CD8-positive, alpha-beta memory T cell (primary cell): ENCODE results near the gene NHERF1. TPM values are rescaled to one million over a fixed set of nuclear protein-coding genes. Genes with fewer than 3 reads are reported as not detected.

Source experiments
- CTCF ChIA-PET: fragments of 350-600 bp; sonication (Branson Sonifier 250); formaldehyde crosslinking; loops from one replicate; lab custom pipeline; 2021; ENCODE audit warnings: antibody characterized with exemption; lab: Charles Lee
- POLR2A ChIA-PET: fragments of 350-600 bp; sonication (Branson Sonifier 250); formaldehyde crosslinking; loops from one replicate; lab custom pipeline; 2021; ENCODE audit warnings: antibody characterized with exemption; lab: Charles Lee
- DNase-seq, 5 donors: peaks; one replicate each; pipeline versions ENCODE4 v3.0.0 to v3.0.0-alpha.2; 2020 to 2022; ENCODE audit warnings: mixed read lengths in 1 of 5
- H3K27ac ChIP-seq: one replicate; pipeline ENCODE4 v1.7.0; 2013; ENCODE audit warnings: low read depth, mild to moderate bottlenecking, low read length, moderate library complexity
- H3K27me3 ChIP-seq: 2 replicates; pipeline ENCODE4 v1.7.0; 2013; ENCODE audit warnings: low read length, mild to moderate bottlenecking; ENCODE audit not compliant: insufficient read depth, poor library complexity, severe bottlenecking
- H3K36me3 ChIP-seq: 2 replicates; pipeline ENCODE4 v1.7.0; 2013; ENCODE audit warnings: mild to moderate bottlenecking, low read length, moderate library complexity; ENCODE audit not compliant: insufficient read depth
- H3K4me1 ChIP-seq: 2 replicates; pipeline ENCODE4 v1.7.0; 2013; ENCODE audit warnings: mild to moderate bottlenecking, low read length, moderate library complexity; ENCODE audit not compliant: insufficient read depth
- H3K4me3 ChIP-seq: 2 replicates; pipeline ENCODE4 v1.7.0; 2013; ENCODE audit warnings: mild to moderate bottlenecking, low read length
- H3K9me3 ChIP-seq: 2 replicates; pipeline ENCODE4 v1.7.0; 2013; ENCODE audit warnings: mild to moderate bottlenecking, low read length
- H3K27ac Mint-ChIP-seq, 8 donors: one replicate each; pipeline ENCODE4 v1.8.0; 2020 to 2021; ENCODE audit warnings: mixed read lengths in 8 of 8, mild to moderate bottlenecking in 6 of 8, inconsistent platforms in 3 of 8, moderate library complexity in 3 of 8
- H3K27me3 Mint-ChIP-seq, 2 donors: one replicate each; pipeline ENCODE4 v1.8.0; 2020 to 2021; ENCODE audit warnings: mixed read lengths in 2 of 2, mild to moderate bottlenecking in 1 of 2, moderate library complexity in 1 of 2
- H3K36me3 Mint-ChIP-seq, 3 donors: one replicate each; pipeline ENCODE4 v1.8.0; 2020 to 2021; ENCODE audit warnings: mixed read lengths in 3 of 3, inconsistent platforms in 1 of 3, mild to moderate bottlenecking in 1 of 3
- H3K4me1 Mint-ChIP-seq, 3 donors: one replicate each; pipeline ENCODE4 v1.8.0; 2020 to 2021; ENCODE audit warnings: mixed read lengths in 3 of 3, inconsistent platforms in 1 of 3, mild to moderate bottlenecking in 1 of 3
- H3K4me3 Mint-ChIP-seq, 7 donors: one replicate each; pipeline ENCODE4 v1.8.0; 2020 to 2021; ENCODE audit warnings: mixed read lengths in 7 of 7, mild to moderate bottlenecking in 6 of 7, moderate library complexity in 4 of 7, inconsistent platforms in 2 of 7
- H3K9me3 Mint-ChIP-seq, 5 donors: one replicate each; pipeline ENCODE4 v1.8.0; 2020 to 2022; ENCODE audit warnings: mixed read lengths in 5 of 5, mild to moderate bottlenecking in 3 of 5, moderate library complexity in 2 of 5, inconsistent platforms in 1 of 5
- polyA plus RNA-seq: library from polyadenylated mRNA; unstranded; fragments of 300-500 nt; fragmentation: Illumina TruSeq; gene quantifications from one replicate; pipeline ENCODE4 v1.2.3, GENCODE V29; 2021
- total RNA-seq, 2 experiments: library from RNA; stranded (reverse); gene quantifications; one replicate each; pipeline ENCODE4 v1.2.3, GENCODE V29; 2021

NHERF1 gene
- total and polyA plus RNA-seq, 3 experiments from 2014 or later, result 131 to 674 (median 133) TPM

DNA sequence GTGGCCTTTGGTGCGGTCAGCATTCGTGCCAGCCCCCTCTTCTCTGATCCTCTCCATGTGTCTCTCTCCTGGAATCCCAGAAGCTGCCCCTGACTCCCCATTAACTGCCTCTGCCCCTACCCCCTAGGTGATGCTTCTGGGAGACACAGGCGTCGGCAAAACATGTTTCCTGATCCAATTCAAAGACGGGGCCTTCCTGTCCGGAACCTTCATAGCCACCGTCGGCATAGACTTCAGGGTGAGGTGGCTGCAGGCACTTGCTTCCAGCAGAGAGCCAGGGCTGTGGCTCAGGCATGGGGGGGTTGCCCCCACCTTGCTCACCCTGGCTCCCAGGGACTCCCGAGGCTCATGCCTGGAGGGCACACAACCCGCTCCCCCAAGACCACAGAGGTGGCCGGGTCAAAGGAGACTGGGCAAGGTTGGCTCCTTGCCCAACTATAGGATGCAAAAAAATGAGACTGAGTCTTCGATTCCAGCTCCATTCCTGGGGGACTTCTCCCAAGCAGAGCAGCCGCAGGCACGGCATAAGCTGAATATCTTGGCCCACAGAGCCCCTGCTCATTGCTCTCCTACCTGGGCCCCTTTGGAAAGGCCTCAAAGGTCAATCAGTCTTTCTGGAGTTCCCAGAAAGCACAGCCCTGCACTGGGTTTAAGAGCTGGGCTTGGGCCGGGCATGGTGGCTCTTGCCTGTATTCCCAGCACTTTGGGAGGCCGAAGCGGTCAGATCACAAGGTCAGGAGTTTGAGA, 7.6 kb upstream of the NHERF1 start:
- H3K9me3 ChIP-seq, result no peaks in the 10 kb centered on the region
- peak overlapping the region in 6 of 8 donors; percentile 65 to 96 (median 92) for H3K27ac Mint-ChIP-seq
- peaks cover 0 to 9% (median 3%) of the 10 kb centered on the region in 3 donors for H3K36me3 Mint-ChIP-seq
- H3K4me1 ChIP-seq, result peaks cover 90% of the 10 kb centered on the region
- H3K27me3 Mint-ChIP-seq, result no peaks in the 10 kb centered on the region
- POLR2A ChIA-PET, result interaction anchor here (0.6 to 1.9 kb wide), 7 partner anchors 10 to 1997 kb away, joined by 3 to 8 read pairs (median 7); partner anchors contain the start of genes FDXR and MFSD11
- no peak overlapping the region for H3K4me3 ChIP-seq
- peaks cover 77 to 85% (median 78%) of the 10 kb centered on the region in 3 donors for H3K4me1 Mint-ChIP-seq
- no peaks in the 10 kb centered on the region for H3K36me3 ChIP-seq
- DNase-seq, result peak in 1 of 5 donors; percentile 42
- H3K27ac ChIP-seq, result no peak overlapping the region
- no peaks in the 10 kb centered on the region for H3K27me3 ChIP-seq
- peaks cover 0 to 2% (median 0%) of the 10 kb centered on the region in 5 donors for H3K9me3 Mint-ChIP-seq
- H3K4me3 Mint-ChIP-seq, result peak overlapping the region; percentile 71 to 97 (median 85)
- CTCF ChIA-PET, result interaction anchor here (1.2 to 9.1 kb wide), 4 partner anchors 14 to 84 kb away, joined by 5 to 203 read pairs (median 33); no protein-coding TSS in a partner anchor

DNA sequence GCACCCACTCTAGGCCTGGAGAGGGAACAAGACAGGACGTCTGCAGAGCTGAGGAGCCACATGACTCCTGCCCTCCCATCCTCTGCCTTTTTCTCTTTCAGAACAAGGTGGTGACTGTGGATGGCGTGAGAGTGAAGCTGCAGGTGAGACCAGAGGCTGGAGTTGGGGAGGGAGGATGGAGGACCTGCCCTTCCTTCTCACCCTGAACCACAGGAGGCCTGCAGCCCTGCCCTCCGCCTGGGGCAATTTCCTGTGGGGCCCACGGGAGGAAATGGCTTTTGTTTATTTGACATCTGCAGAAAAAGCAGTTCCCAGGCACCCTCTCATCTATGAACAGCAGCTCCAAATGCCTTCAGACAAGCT, 6.3 kb upstream of the NHERF1 start:
- Histone ChIP-seq H3K27me3 (no peaks in the 10 kb centered on the region), H3K27ac (no peak overlapping the region), H3K36me3 (no peaks in the 10 kb centered on the region), H3K4me1 (peaks cover 95% of the 10 kb centered on the region), H3K9me3 (no peaks in the 10 kb centered on the region), H3K4me3 (peak overlapping the region; percentile 31)
- CTCF ChIA-PET, result interaction anchor here (0.8 to 9.1 kb wide), 11 partner anchors 13 to 124 kb away, joined by 3 to 203 read pairs (median 5); no protein-coding TSS in a partner anchor
- POLR2A ChIA-PET, result interaction anchor here (0.6 to 1.9 kb wide), 9 partner anchors 9 to 131 kb away, joined by 3 to 8 read pairs (median 6); partner anchors contain the start of gene FDXR
- Mint-ChIP-seq H3K36me3 (peaks cover 0 to 9% (median 3%) of the 10 kb centered on the region in 3 donors), H3K9me3 (peaks cover 0 to 2% (median 0%) of the 10 kb centered on the region in 5 donors), H3K4me1 (peaks cover 84 to 90% (median 84%) of the 10 kb centered on the region in 3 donors), H3K27ac (peak overlapping the region; percentile 73 to 96 (median 92)), H3K27me3 (no peaks in the 10 kb centered on the region), H3K4me3 (peak overlapping the region; percentile 71 to 93 (median 82))
- peak; percentile 33 to 70 (median 48) for DNase-seq

DNA sequence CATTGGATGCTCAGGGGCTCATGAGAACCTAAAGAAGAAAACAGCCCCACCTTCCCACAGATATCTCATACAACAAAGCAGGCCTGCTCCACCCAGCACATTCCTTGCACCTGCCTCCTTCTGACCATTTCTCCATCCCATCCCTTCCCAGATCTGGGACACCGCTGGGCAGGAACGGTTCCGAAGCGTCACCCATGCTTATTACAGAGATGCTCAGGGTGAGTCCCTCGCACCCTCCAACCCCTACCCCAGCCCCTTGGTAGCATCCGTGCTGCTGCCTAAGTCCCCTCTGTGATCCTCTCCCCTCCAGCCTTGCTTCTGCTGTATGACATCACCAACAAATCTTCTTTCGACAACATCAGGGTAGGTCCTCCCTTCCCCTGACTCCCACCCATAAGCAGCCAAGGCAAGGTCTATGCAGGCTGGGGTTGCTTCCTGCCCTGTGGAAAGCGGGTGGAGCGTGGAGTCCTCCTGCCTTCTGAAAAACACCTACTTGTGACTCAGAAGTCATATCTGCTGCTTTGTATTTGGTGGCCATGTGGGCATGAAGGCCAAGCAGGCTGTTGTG, 5.4 kb upstream of the NHERF1 start:
- Mint-ChIP-seq H3K36me3 (peaks cover 0 to 9% (median 3%) of the 10 kb centered on the region in 3 donors), H3K4me1 (peaks cover 84 to 91% (median 88%) of the 10 kb centered on the region in 3 donors), H3K9me3 (peaks cover 0 to 2% (median 0%) of the 10 kb centered on the region in 5 donors), H3K27ac (peak overlapping the region; percentile 73 to 96 (median 92)), H3K27me3 (no peaks in the 10 kb centered on the region), H3K4me3 (peak overlapping the region; percentile 71 to 93 (median 82))
- no peaks in the 10 kb centered on the region for H3K36me3 ChIP-seq
- H3K9me3 ChIP-seq, result no peaks in the 10 kb centered on the region
- no peak overlapping the region for H3K27ac ChIP-seq
- H3K4me3 ChIP-seq, result peak overlapping the region; percentile 20
- H3K27me3 ChIP-seq, result no peaks in the 10 kb centered on the region
- POLR2A ChIA-PET, result interaction anchor here (0.6 to 1.9 kb wide), 7 partner anchors 8 to 130 kb away, joined by 4 to 8 read pairs (median 7); partner anchors contain the start of gene FDXR
- CTCF ChIA-PET, result interaction anchor here (0.9 to 9.1 kb wide), 7 partner anchors 12 to 86 kb away, joined by 3 to 203 read pairs (median 8); no protein-coding TSS in a partner anchor
- peak in 1 of 5 donors; percentile 43 for DNase-seq
- peaks cover 98% of the 10 kb centered on the region for H3K4me1 ChIP-seq

DNA sequence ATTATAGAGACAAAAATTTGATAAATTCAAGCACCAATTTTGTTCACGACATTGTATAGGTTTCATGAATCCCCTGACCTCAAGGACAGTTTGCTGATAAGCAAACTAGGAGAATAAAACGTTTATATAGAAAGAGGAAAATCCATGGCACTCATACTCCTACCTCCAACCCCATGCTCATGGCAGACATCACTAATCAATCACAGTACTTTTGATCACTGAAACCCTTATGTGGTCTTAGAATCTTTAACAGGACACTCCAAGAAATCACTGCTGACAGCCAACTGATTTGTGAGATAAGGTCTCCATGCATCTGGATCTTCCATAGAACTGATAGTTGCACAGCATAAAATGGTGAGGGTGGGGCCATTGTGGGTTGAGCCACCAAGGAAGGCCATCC, 4.7 kb upstream of the NHERF1 start:
- Histone ChIP-seq H3K36me3 (no peaks in the 10 kb centered on the region), H3K4me1 (peaks cover 91% of the 10 kb centered on the region), H3K4me3 (no peak overlapping the region), H3K9me3 (no peaks in the 10 kb centered on the region), H3K27me3 (no peaks in the 10 kb centered on the region), H3K27ac (no peak overlapping the region)
- DNase-seq, result no peak
- CTCF ChIA-PET, result interaction anchor here (0.9 to 4.7 kb wide), 14 partner anchors 7 to 126 kb away, joined by 3 to 99 read pairs (median 12); partner anchors contain the start of genes NAT9 and RAB37
- Mint-ChIP-seq H3K9me3 (peaks cover 0 to 2% (median 0%) of the 10 kb centered on the region in 5 donors), H3K4me1 (peaks cover 77 to 84% (median 81%) of the 10 kb centered on the region in 3 donors), H3K4me3 (peak overlapping the region; percentile 32 to 82 (median 67)), H3K27me3 (no peaks in the 10 kb centered on the region), H3K36me3 (peaks cover 0 to 12% (median 3%) of the 10 kb centered on the region in 3 donors), H3K27ac (peak overlapping the region; percentile 26 to 95 (median 84))
- POLR2A ChIA-PET, result interaction anchor here (4.7 kb wide), 1 partner anchor 15 kb away, joined by 25 read pairs; no protein-coding TSS in a partner anchor

DNA sequence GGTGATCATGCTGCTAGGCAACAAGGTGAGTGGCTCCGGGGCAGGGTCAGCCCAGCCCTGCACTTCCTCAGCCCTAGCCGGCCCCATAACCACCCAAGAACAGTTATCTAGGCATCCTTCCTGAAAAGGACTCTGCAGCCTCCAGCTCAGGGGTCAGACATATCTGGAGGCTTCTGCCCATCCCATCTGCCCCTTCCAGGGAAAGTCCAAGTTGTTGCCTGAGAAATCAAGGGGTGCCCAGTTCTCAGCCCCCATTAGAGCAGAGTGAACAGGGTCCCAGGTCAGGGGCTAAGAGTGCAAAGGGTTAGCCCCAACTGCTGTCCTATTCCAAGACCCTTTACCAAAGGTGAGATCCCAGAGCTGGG, 4.1 kb upstream of the NHERF1 start:
- H3K4me3 ChIP-seq, result peak overlapping the region; percentile 11
- no peaks in the 10 kb centered on the region for H3K27me3 Mint-ChIP-seq
- no peak for DNase-seq
- peaks cover 0 to 2% (median 0%) of the 10 kb centered on the region in 5 donors for H3K9me3 Mint-ChIP-seq
- H3K27ac ChIP-seq, result no peak overlapping the region
- peak overlapping the region; percentile 73 to 95 (median 88) for H3K27ac Mint-ChIP-seq
- CTCF ChIA-PET, result interaction anchor here (0.9 to 4.7 kb wide), 16 partner anchors 8 to 126 kb away, joined by 3 to 99 read pairs (median 8); partner anchors contain the start of genes NAT9 and RAB37
- H3K4me1 ChIP-seq, result peaks cover 85% of the 10 kb centered on the region
- no peaks in the 10 kb centered on the region for H3K9me3 ChIP-seq
- H3K4me3 Mint-ChIP-seq, result peak overlapping the region; percentile 48 to 87 (median 75)
- peaks cover 0 to 14% (median 2%) of the 10 kb centered on the region in 3 donors for H3K36me3 Mint-ChIP-seq
- POLR2A ChIA-PET, result interaction anchor here (0.7 to 4.7 kb wide), 3 partner anchors 15 to 47 kb away, joined by 3 to 25 read pairs (median 4); a partner anchor contains a TSS
- H3K27me3 ChIP-seq, result no peaks in the 10 kb centered on the region
- H3K36me3 ChIP-seq, result no peaks in the 10 kb centered on the region
- H3K4me1 Mint-ChIP-seq, result peaks cover 71 to 79% (median 75%) of the 10 kb centered on the region in 3 donors

DNA sequence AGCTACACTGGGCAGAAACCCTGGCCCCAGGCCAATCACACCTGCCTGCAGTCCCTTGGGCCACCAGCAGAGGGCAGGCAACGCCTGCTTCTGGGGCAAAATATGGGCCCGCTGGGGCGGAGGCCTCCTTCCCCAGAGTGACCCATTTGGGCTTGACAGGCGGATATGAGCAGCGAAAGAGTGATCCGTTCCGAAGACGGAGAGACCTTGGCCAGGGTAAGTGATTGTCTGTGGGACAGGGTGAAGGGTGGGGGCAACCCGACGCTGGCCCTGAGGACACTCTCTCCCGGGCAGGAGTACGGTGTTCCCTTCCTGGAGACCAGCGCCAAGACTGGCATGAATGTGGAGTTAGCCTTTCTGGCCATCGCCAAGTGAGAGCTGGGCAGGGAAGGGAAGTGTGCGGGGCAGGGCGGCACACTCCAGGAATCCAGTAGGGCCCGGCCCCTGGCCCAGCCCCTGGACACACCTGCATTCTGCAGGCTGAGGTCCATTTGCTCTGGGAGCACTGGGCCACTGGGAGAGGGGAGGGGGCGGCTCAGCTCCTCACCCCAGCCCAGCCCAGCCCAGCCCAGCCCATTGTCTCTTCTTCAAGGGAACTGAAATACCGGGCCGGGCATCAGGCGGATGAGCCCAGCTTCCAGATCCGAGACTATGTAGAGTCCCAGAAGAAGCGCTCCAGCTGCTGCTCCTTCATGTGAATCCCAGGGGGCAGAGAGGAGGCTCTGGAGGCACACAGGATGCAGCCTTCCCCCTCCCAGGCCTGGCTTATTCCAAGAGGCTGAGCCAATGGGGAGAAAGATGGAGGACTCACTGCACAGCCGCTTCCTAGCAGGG, 3.5 kb upstream of the NHERF1 start:
- Histone ChIP-seq H3K27me3 (no peaks in the 10 kb centered on the region), H3K4me1 (peaks cover 79% of the 10 kb centered on the region), H3K9me3 (no peaks in the 10 kb centered on the region), H3K4me3 (no peak overlapping the region), H3K27ac (no peak overlapping the region), H3K36me3 (no peaks in the 10 kb centered on the region)
- peak overlapping the region; percentile 73 to 95 (median 86) for H3K27ac Mint-ChIP-seq
- H3K4me1 Mint-ChIP-seq, result peaks cover 65 to 74% (median 72%) of the 10 kb centered on the region in 3 donors
- H3K27me3 Mint-ChIP-seq, result no peaks in the 10 kb centered on the region
- DNase-seq, result peak; percentile 74 to 88 (median 78)
- H3K4me3 Mint-ChIP-seq, result peak overlapping the region; percentile 48 to 87 (median 75)
- peaks cover 5 to 20% (median 5%) of the 10 kb centered on the region in 3 donors for H3K36me3 Mint-ChIP-seq
- CTCF ChIA-PET, result interaction anchor here (0.7 to 4.7 kb wide), 20 partner anchors 8 to 125 kb away, joined by 3 to 99 read pairs (median 7); partner anchors contain the start of genes NAT9 and RAB37
- H3K9me3 Mint-ChIP-seq, result peaks cover 0 to 2% (median 0%) of the 10 kb centered on the region in 5 donors
- POLR2A ChIA-PET, result interaction anchor here (0.6 to 4.7 kb wide), 6 partner anchors 8 to 75 kb away, joined by 3 to 25 read pairs (median 4); partner anchors contain the start of gene RAB37
